Mesendoderm (in vitro differentiated cells): ENCODE results near the gene RINL.
"Not testable (repeated sequence)": the region's sequence is repeated elsewhere in the genome, so short reads cannot be mapped to it uniquely, and the experiment has no call there.

Source experiments
- DNase-seq: peaks from one replicate; pipeline ENCODE4 v3.0.0; 2013
- H2AK5ac ChIP-seq: 2 replicates; pipeline ENCODE4 v1.6.1; 2013; ENCODE audit warnings: low read length, inconsistent platforms
- H2BK120ac ChIP-seq: 2 replicates; pipeline ENCODE4 v1.6.1; 2013; ENCODE audit warnings: low read depth, mild to moderate bottlenecking, low read length, moderate library complexity, mixed read lengths
- H2BK15ac ChIP-seq: replicated peaks from 2 replicates; pipeline ENCODE4 v1.6.1; 2013; ENCODE audit warnings: low read depth, mild to moderate bottlenecking, moderate library complexity
- H2BK5ac ChIP-seq: 2 replicates; pipeline ENCODE4 v1.6.1; 2013; ENCODE audit warnings: low read length, inconsistent platforms
- H3K18ac ChIP-seq: 2 replicates; pipeline ENCODE4 v1.6.1; 2013; ENCODE audit warnings: mild to moderate bottlenecking, low read length, mixed read lengths
- H3K23ac ChIP-seq: one replicate; pipeline ENCODE4 v1.6.1; 2013; ENCODE audit warnings: low read length
- H3K27ac ChIP-seq: 2 replicates; pipeline ENCODE4 v1.5.1; 2013; ENCODE audit warnings: low read depth, mild to moderate bottlenecking, inconsistent platforms, low read length, moderate library complexity
- H3K27me3 ChIP-seq: 2 replicates; pipeline ENCODE4 v1.6.1; 2013; ENCODE audit warnings: low read length, control low read depth, mild to moderate bottlenecking, inconsistent platforms; ENCODE audit not compliant: insufficient read depth, poor library complexity
- H3K36me3 ChIP-seq: 2 replicates; pipeline ENCODE4 v1.6.1; 2013; ENCODE audit warnings: low read length, inconsistent platforms; ENCODE audit not compliant: control insufficient read depth, insufficient read depth
- H3K4ac ChIP-seq: one replicate; pipeline ENCODE4 v1.6.1; 2013; ENCODE audit warnings: low read depth, mild to moderate bottlenecking, low read length, moderate library complexity
- H3K4me1 ChIP-seq: 2 replicates; pipeline ENCODE4 v1.6.1; 2013; ENCODE audit warnings: low read depth, low read length, inconsistent platforms; ENCODE audit not compliant: control insufficient read depth
- H3K4me2 ChIP-seq: 2 replicates; pipeline ENCODE4 v1.6.1; 2013; ENCODE audit warnings: low read length
- H3K4me3 ChIP-seq: 2 replicates; pipeline ENCODE4 v1.5.1; 2013; ENCODE audit warnings: mild to moderate bottlenecking, low read length
- H3K56ac ChIP-seq: one replicate; pipeline ENCODE4 v1.6.1; 2013; ENCODE audit warnings: low read length
- H3K79me1 ChIP-seq: 2 replicates; pipeline ENCODE4 v1.6.1; 2013; ENCODE audit warnings: low read length, inconsistent platforms
- H3K79me2 ChIP-seq: 2 replicates; pipeline ENCODE4 v1.6.1; 2013; ENCODE audit warnings: mild to moderate bottlenecking, low read length; ENCODE audit not compliant: control insufficient read depth, insufficient read depth
- H3K9ac ChIP-seq: 2 replicates; pipeline ENCODE4 v1.6.1; 2013; ENCODE audit warnings: low read length, inconsistent platforms
- H4K5ac ChIP-seq: one replicate; pipeline ENCODE4 v1.6.1; 2013; ENCODE audit warnings: low read length
- H4K8ac ChIP-seq: one replicate; pipeline ENCODE4 v1.6.1; 2013; ENCODE audit warnings: low read depth, mild to moderate bottlenecking, control low read depth, low read length, moderate library complexity
- WGBS: extraction: QIAGEN DNeasy Blood & Tissue Kit; methylation state at CpG from one replicate; pipeline ENCODE4 v1.1.7; 2013; ENCODE audit warnings: low lambda C conversion rate, missing lambda C conversion rate; ENCODE audit not compliant: insufficient coverage; ENCODE audit errors: extremely low coverage; 5-methylcytosine and 5-hydroxymethylcytosine counted together

Gene RINL

DNA sequence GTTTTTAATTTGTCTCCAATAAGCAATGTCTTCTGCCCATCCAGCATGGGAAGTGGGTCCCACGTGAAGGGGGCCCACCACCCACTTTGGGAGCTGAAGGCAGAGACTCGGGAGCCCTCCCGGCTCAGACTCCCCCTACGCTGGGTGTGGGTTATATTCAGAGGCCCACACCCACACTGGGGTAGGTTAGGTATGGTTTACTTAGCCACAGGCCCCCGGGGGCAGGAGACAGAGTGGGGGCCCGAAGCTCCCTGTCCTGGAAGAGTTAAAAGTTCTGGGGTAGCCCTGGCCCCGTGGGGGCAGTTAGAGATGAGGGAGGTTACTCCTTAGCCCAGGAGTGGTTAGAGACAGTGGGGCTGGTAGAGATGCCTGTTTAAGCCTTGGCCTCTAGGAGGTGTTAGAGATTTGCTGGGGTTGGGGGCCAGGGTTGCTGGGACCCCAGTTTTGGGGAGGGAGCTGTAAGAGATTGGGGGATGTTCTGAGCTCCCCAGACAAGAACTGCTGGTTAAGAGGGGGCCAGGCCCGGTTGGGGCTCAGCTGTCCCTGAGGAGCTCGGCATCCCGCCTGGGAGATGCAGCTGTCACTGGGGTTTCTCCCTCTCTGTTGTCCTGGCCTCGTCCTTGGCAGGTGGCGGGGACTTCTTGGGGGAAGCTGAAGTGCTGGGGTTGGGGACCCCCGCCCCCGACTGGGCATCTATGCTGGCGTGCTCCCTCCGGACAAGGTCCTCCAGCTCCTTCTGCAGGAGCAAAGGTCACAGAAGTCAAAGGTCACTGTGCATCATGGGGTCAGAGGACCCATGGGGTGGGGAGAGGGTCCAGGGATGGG, 712 bp upstream of the RINL start:
- no peak overlapping the region for H3K18ac ChIP-seq
- no peaks in the 10 kb centered on the region for H3K4me1 ChIP-seq

DNA sequence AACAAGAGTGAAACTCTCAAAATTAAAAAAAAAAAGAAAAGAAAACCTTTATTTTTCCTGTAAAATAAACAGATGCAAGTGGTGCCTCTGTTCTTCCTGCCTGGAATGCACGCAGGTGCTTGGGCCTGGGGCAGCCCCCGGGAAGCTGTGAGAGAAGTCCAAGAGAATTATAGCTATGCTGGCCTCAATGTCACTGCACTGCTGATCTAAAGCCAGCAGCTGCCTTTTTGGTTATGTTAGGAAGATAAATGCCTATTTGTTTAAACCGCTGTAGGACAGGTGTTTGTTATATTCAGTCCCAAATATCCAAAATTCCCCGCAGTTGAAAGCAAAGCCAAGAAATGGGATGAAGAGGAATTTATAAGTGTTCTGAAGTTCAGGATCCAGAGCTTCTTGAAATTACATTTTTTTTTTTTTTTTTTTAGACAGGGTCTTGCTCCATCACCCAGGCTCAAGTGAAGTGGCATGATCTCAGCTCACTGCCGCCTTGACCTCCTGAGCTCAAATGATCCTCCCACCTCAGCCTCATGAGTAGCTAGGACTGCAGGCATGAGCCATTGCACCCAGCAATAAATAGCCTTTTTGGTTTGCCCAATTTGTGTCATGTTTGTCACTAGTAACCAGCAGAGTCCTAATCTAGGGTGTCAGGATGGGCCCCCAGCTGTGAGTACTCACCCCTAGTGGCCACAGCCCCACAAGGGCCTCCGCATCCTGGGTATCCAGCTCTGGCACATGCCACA, 2.2 kb downstream of the RINL start:
- Histone ChIP-seq H3K23ac (no peak overlapping the region), H2BK5ac (no peak overlapping the region), H4K5ac (no peak overlapping the region), H3K4me3 (no peak overlapping the region), H2BK120ac (no peak overlapping the region), H3K27ac (no peak overlapping the region), H3K18ac (no peak overlapping the region), H3K56ac (no peak overlapping the region), H3K4me2 (no peak overlapping the region), H4K8ac (no peak overlapping the region), H3K36me3 (no peaks in the 10 kb centered on the region), H3K9ac (no peak overlapping the region), H2BK15ac (no peak overlapping the region), H3K79me1 (no peaks in the 10 kb centered on the region), H2AK5ac (no peak overlapping the region), H3K4ac (no peak overlapping the region), H3K27me3 (no peaks in the 10 kb centered on the region), H3K79me2 (no peaks in the 10 kb centered on the region), H3K4me1 (no peaks in the 10 kb centered on the region)
- no CpG with 5 or more reads among the region's 6 CpGs for WGBS
- no peak for DNase-seq

More for the DNA sequence above, 712 bp upstream of the RINL start:
- Histone ChIP-seq H4K8ac (no peak overlapping the region), H2BK120ac (no peak overlapping the region), H4K5ac (no peak overlapping the region), H2AK5ac (no peak overlapping the region), H3K4me3 (no peak overlapping the region), H3K27ac (no peak overlapping the region), H2BK15ac (no peak overlapping the region), H3K79me1 (no peaks in the 10 kb centered on the region), H3K36me3 (no peaks in the 10 kb centered on the region), H3K27me3 (no peaks in the 10 kb centered on the region), H3K79me2 (no peaks in the 10 kb centered on the region), H3K4me2 (no peak overlapping the region), H2BK5ac (no peak overlapping the region), H3K56ac (peak overlapping the region; percentile 34), H3K9ac (no peak overlapping the region), H3K23ac (no peak overlapping the region), H3K4ac (no peak overlapping the region)
- no peak for DNase-seq
- WGBS: no CpG with 5 or more reads among the region's 16 CpGs

DNA sequence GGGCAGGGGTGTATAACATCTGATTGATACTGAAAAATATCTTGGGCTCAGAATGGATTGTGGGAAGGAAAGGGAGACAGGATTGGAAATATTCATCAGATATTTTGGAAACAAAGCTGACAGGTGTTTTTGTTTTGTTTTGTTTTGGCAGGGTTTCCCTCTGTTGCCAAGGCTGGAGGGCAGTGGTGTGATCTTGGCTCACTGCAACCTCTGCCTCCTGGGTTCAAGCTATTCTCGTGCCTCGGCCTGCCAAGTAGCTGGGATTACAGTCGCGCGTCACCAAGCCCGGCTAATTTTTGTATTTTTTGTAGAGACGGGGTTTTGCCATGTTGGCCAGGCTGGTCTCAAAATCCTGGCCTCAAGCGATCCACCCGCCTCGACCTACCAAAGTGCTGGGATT, 4.7 kb downstream of the RINL start:
- H3K79me1 ChIP-seq, H3K4me3 ChIP-seq, H4K5ac ChIP-seq, H2BK5ac ChIP-seq, H3K27me3 ChIP-seq, H3K4me2 ChIP-seq, H3K23ac ChIP-seq, H3K36me3 ChIP-seq, H3K4me1 ChIP-seq, H4K8ac ChIP-seq, H2BK15ac ChIP-seq, H3K79me2 ChIP-seq, H3K18ac ChIP-seq, H3K4ac ChIP-seq, H3K56ac ChIP-seq, DNase-seq, H3K27ac ChIP-seq, H2AK5ac ChIP-seq, H2BK120ac ChIP-seq, H3K9ac ChIP-seq: not testable (repeated sequence)
- no CpG with 5 or more reads among the region's 10 CpGs for WGBS

- Histone ChIP-seq H3K79me2 (no peaks in the 10 kb centered on the region), H3K9ac (no peak overlapping the region), H2AK5ac (no peak overlapping the region), H3K27me3 (no peaks in the 10 kb centered on the region), H3K18ac (no peak overlapping the region), H3K4ac (no peak overlapping the region), H3K36me3 (no peaks in the 10 kb centered on the region), H2BK120ac (no peak overlapping the region), H2BK15ac (no peak overlapping the region), H4K8ac (no peak overlapping the region), H2BK5ac (no peak overlapping the region), H3K79me1 (no peaks in the 10 kb centered on the region), H3K27ac (no peak overlapping the region), H3K4me1 (peaks cover 2% of the 10 kb centered on the region), H3K4me3 (no peak overlapping the region), H4K5ac (no peak overlapping the region), H3K4me2 (no peak overlapping the region), H3K23ac (no peak overlapping the region), H3K56ac (peak overlapping the region; percentile 90)
- no CpG with 5 or more reads among the region's 19 CpGs for WGBS
- no peak for DNase-seq
Observed at GRCh38 chr19:38870612-38871011, 7.5 kb downstream of the RINL start.

GRCh38 chr19:38869836-38870607, 8.1 kb downstream of the RINL start:
- H3K36me3 ChIP-seq: no peaks in the 10 kb centered on the region
- peak overlapping the region; percentile 6 for H3K18ac ChIP-seq
- H2BK120ac ChIP-seq: no peak overlapping the region
- H3K4me1 ChIP-seq: peaks cover 2% of the 10 kb centered on the region
- H2AK5ac ChIP-seq: no peak overlapping the region
- H3K27me3 ChIP-seq: no peaks in the 10 kb centered on the region
- no peak overlapping the region for H4K5ac ChIP-seq
- peak overlapping the region; percentile 11 for H3K4me3 ChIP-seq
- H3K79me1 ChIP-seq: no peaks in the 10 kb centered on the region
- 100% methylated on average over 7 of the region's 62 CpGs for WGBS
- no peak overlapping the region for H3K27ac ChIP-seq
- H3K23ac ChIP-seq: no peak overlapping the region
- no peak overlapping the region for H4K8ac ChIP-seq
- H3K4me2 ChIP-seq: peak overlapping the region; percentile 34
- no peak overlapping the region for H2BK15ac ChIP-seq
- H3K4ac ChIP-seq: no peak overlapping the region
- no peaks in the 10 kb centered on the region for H3K79me2 ChIP-seq
- peak overlapping the region; percentile 1 for H2BK5ac ChIP-seq
- peak; percentile 90 for DNase-seq
- peak overlapping the region; percentile 74 for H3K9ac ChIP-seq
- H3K56ac ChIP-seq: peak overlapping the region; percentile 90
